ENCODE data around the gene KCNK18.

Gene KCNK18

GRCh38 chr10:117250411-117250810 lies 53.1 kb downstream of the KCNK18 start:
- H3K4me3 ChIP-seq (ENCODE audit: low read depth, low read length): no peak overlapping the region

- H3K4me3 ChIP-seq (ENCODE audit: low read depth, low read length): no peak overlapping the region
Observed at GRCh38 chr10:117253908-117254307, 56.6 kb downstream of the KCNK18 start.

GRCh38 chr10:117254338-117254737 lies 57.0 kb downstream of the KCNK18 start:
- H3K4me3 ChIP-seq (ENCODE audit: low read depth, low read length): no peak overlapping the region

GRCh38 chr10:117254774-117255735 lies 57.8 kb downstream of the KCNK18 start:
- no peak overlapping the region for H3K4me3 ChIP-seq (ENCODE audit: low read depth, low read length)

GRCh38 chr10:117255835-117256460 lies 58.7 kb downstream of the KCNK18 start:
- no peak overlapping the region for H3K4me3 ChIP-seq (ENCODE audit: low read depth, low read length)

GRCh38 chr10:117256910-117257309 lies 59.6 kb downstream of the KCNK18 start:
- no peak overlapping the region for H3K4me3 ChIP-seq (ENCODE audit: low read depth, low read length)

GRCh38 chr10:117257721-117258120 lies 60.4 kb downstream of the KCNK18 start:
- H3K4me3 ChIP-seq (ENCODE audit: low read depth, low read length): no peak overlapping the region

GRCh38 chr10:117259279-117259678 lies 62.0 kb downstream of the KCNK18 start:
- H3K4me3 ChIP-seq (ENCODE audit: low read depth, low read length): no peak overlapping the region
